Vagina (tissue), 2 donors: ENCODE measurements around the gene GNB1L.

Source experiments
- POLR2A ChIP-seq, 2 donors: fragments of 450-650 bp; IDR thresholded peaks; one replicate each; pipeline ENCODE4 v1.6.1; 2017; ENCODE audit warnings: antibody characterized with exemption in 2 of 2, mild to moderate bottlenecking in 2 of 2, moderate library complexity in 2 of 2
- POLR2AphosphoS5 ChIP-seq, 2 donors: sonication (generic); formaldehyde crosslinking; IDR thresholded peaks; one replicate each; pipeline ENCODE4 v1.9.0; 2017; ENCODE audit warnings: antibody characterized with exemption in 2 of 2, mild to moderate bottlenecking in 2 of 2, low read depth in 1 of 2; ENCODE audit not compliant: insufficient read depth in 1 of 2
- TF ChIP-seq, protein P1 (sequence below), 3 experiments: fragments of 450-650 bp in 2 of 3; fragments of 200-600 bp in 1 of 3; sonication (generic) in 1 of 3; IDR thresholded peaks; one replicate each; pipeline ENCODE4 v1.5.1; 2017 to 2019; ENCODE audit warnings: antibody characterized with exemption in 3 of 3, mild to moderate bottlenecking in 2 of 3, moderate library complexity in 2 of 3

DNA sequence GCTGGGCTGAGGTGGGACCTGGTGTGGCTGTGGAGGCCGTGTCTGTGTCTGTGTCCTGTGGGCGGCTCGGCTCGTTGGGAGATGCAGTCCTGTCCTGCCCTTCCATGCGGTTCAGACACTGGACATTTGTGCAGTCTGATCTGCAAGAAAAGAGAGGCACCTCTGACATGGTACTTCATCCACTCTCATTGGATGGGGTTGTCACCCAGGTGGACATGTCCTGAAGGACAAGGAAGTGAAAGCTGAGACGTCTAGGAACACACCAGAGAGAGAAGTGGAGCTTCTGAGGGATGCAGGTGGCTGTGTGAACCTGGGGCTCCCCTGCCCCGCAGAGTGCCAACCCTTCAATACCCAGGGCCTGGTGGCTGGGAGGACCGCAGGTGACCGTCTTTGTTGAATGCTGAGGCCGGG, 75.7 kb downstream of the GNB1L start:
- TF ChIP-seq, protein P1, sequence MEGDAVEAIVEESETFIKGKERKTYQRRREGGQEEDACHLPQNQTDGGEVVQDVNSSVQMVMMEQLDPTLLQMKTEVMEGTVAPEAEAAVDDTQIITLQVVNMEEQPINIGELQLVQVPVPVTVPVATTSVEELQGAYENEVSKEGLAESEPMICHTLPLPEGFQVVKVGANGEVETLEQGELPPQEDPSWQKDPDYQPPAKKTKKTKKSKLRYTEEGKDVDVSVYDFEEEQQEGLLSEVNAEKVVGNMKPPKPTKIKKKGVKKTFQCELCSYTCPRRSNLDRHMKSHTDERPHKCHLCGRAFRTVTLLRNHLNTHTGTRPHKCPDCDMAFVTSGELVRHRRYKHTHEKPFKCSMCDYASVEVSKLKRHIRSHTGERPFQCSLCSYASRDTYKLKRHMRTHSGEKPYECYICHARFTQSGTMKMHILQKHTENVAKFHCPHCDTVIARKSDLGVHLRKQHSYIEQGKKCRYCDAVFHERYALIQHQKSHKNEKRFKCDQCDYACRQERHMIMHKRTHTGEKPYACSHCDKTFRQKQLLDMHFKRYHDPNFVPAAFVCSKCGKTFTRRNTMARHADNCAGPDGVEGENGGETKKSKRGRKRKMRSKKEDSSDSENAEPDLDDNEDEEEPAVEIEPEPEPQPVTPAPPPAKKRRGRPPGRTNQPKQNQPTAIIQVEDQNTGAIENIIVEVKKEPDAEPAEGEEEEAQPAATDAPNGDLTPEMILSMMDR (IDR thresholded peaks at IDR 0.05): no peak
- no peak for TF ChIP-seq POLR2AphosphoS5 (IDR thresholded peaks at IDR 0.05; ENCODE audit: insufficient read depth in 1 of 2, low read depth in 1 of 2)
- no peak for TF ChIP-seq POLR2A (IDR thresholded peaks at IDR 0.05)
